Bronchial smooth muscle cell (primary cell): ENCODE data around the gene COL4A6. TPM values are rescaled to one million over a fixed set of nuclear protein-coding genes. Genes with fewer than 3 reads are reported as not detected.

Experiments used
- total RNA-seq: library from RNA; depleted of rRNA; stranded (reverse); fragments of >200 nt; gene quantifications from 2 replicates; pipeline ENCODE4 v1.2.1, GENCODE V29; 2014

The COL4A6 gene
- total RNA-seq, result 0.09 and 1.1 TPM in 2 replicates

GRCh38 chrX:108438110-108438623 lies at the start of gene COL4A6:
Gene COL4A6, minus strand, starts transcription at chrX:108438422. Its CDS starts 226 bp downstream, at chrX:108438196.

GRCh38 chrX:108439426-108439942 lies 1.3 kb upstream of the COL4A6 start, which contains the start of gene COL4A5:
Gene COL4A5, plus strand, starts transcription at chrX:108439838. Its CDS starts 288 bp downstream, at chrX:108440126.

Other genes with a start within 250 kb of the COL4A6 start
- gene COL4A5, start 1.4 kb upstream of the COL4A6 start, total RNA-seq, result 8.9 and 27.0 TPM in 2 replicates